GM19463 (cell line): ENCODE data around the gene ST6GAL1.

ENCODE experiments used
- ATAC-seq: cut with Tn5 transposase; IDR thresholded peaks from one replicate; pipeline ENCODE4 v1.9.1; 2021; ENCODE audit warnings: mild to moderate bottlenecking, moderate library complexity; ENCODE audit not compliant: unreplicated experiment

ST6GAL1 gene

GRCh38 chr3:187072102-187072501, 141.8 kb downstream of the ST6GAL1 start:
- no peak for ATAC-seq

GRCh38 chr3:187072511-187072910, 142.2 kb downstream of the ST6GAL1 start:
- no peak for ATAC-seq

- ATAC-seq = no peak
Observed at GRCh38 chr3:187073581-187074098, 143.3 kb downstream of the ST6GAL1 start.

GRCh38 chr3:187074846-187075245, 144.5 kb downstream of the ST6GAL1 start:
- no peak for ATAC-seq

- ATAC-seq = no peak
Observed at GRCh38 chr3:187076297-187076696, 146.0 kb downstream of the ST6GAL1 start.

- no peak for ATAC-seq
Observed at GRCh38 chr3:187077085-187077484, 146.8 kb downstream of the ST6GAL1 start.

GRCh38 chr3:187077537-187077936, 147.2 kb downstream of the ST6GAL1 start:
- no peak for ATAC-seq

GRCh38 chr3:187079090-187080022, 149.0 kb downstream of the ST6GAL1 start:
- no peak for ATAC-seq

GRCh38 chr3:187080799-187081450, 150.6 kb downstream of the ST6GAL1 start:
- no peak for ATAC-seq

GRCh38 chr3:187082758-187083375, 152.5 kb downstream of the ST6GAL1 start:
- ATAC-seq = no peak

GRCh38 chr3:187084126-187084525, 153.8 kb downstream of the ST6GAL1 start:
- no peak for ATAC-seq

- no peak for ATAC-seq
Observed at GRCh38 chr3:187084580-187084979, 154.3 kb downstream of the ST6GAL1 start.

- no peak for ATAC-seq
Observed at GRCh38 chr3:187085021-187085666, 154.8 kb downstream of the ST6GAL1 start.

GRCh38 chr3:187085933-187086332, 155.6 kb downstream of the ST6GAL1 start:
- no peak for ATAC-seq

GRCh38 chr3:187086831-187087230, 156.5 kb downstream of the ST6GAL1 start:
- no peak for ATAC-seq

- ATAC-seq = no peak
Observed at GRCh38 chr3:187088701-187089100, 158.4 kb downstream of the ST6GAL1 start.

- no peak for ATAC-seq
Observed at GRCh38 chr3:187093320-187093719, 163.0 kb downstream of the ST6GAL1 start.

GRCh38 chr3:187098923-187099512, 168.7 kb downstream of the ST6GAL1 start:
- no peak for ATAC-seq

- no peak for ATAC-seq
Observed at GRCh38 chr3:187101184-187102072, 171.1 kb downstream of the ST6GAL1 start.
